K562 (cell line): ENCODE results near the gene CATSPER1. TPM values are rescaled to one million over a fixed set of nuclear protein-coding genes. Genes with fewer than 3 reads are reported as not detected.

Experiments used
- ATAC-seq: fragments of 200-7000 bp; cut with Tn5 transposase; 3 replicates; pipeline ENCODE4 v1.9.1; 2020; ENCODE audit warnings: moderate library complexity
- BruUV-seq: library from RNA; stranded (reverse); fragments of 400-500 nt; replicated peaks from 2 replicates; lab custom pipeline; 2021; lab: Mats Ljungman, UMichigan
- CTCF ChIA-PET: fragments of 300-600 bp; formaldehyde crosslinking; extraction: SDS; loops from one replicate; lab custom pipeline; 2021; ENCODE audit warnings: low intra/inter-chr PET ratio; lab: Yijun Ruan, JAX
- POLR2A ChIA-PET: fragments of 300-600, 350-650 bp; sonication (Branson Sonifier 250); formaldehyde crosslinking; extraction: SDS; loops from one replicate; lab custom pipeline; 2021; ENCODE audit warnings: antibody characterized with exemption, inconsistent platforms; lab: Yijun Ruan, JAX
- DNase-seq, 4 experiments: peaks; one replicate each; pipeline versions ENCODE4 v3.0.0 to v3.0.0-alpha.2; 2011 to 2018; ENCODE audit warnings: low spot score in 3 of 4, mixed read lengths in 3 of 4; ENCODE audit errors: extremely low read depth in 1 of 4
- FAIRE-seq: peaks from 2 replicates; lab custom pipeline; 2011; peaks lifted over from hg19 to GRCh38; lab: Jason Lieb, UNC
- H2AFZ ChIP-seq: 2 replicates; pipeline ENCODE4 v1.6.0; 2011; ENCODE audit warnings: low read depth, low read length, control low read depth, inconsistent platforms
- H3K27ac ChIP-seq: fragments of 200-600 bp; 3 replicates; pipeline ENCODE4 v1.8.0; 2011; ENCODE audit warnings: low read depth, mild to moderate bottlenecking, control low read depth, inconsistent platforms, low read length, moderate library complexity, mixed read lengths; ENCODE audit errors: extremely low read depth
- H3K27me3 ChIP-seq, 2 experiments: fragments of 300-600 bp in 1 of 2; 2 replicates in 1 of 2; 3 replicates in 1 of 2; pipeline versions ENCODE4 v1.6.0 to v1.8.0; 2011; ENCODE audit warnings: inconsistent platforms in 2 of 2, low read length in 2 of 2, mild to moderate bottlenecking in 1 of 2, mixed read lengths in 1 of 2, moderate library complexity in 1 of 2; ENCODE audit not compliant: control insufficient read depth in 2 of 2, insufficient read depth in 2 of 2
- H3K36me3 ChIP-seq: fragments of 300-600 bp; 3 replicates; pipeline ENCODE4 v1.8.0; 2011; ENCODE audit warnings: mild to moderate bottlenecking, low read length, inconsistent platforms; ENCODE audit not compliant: control insufficient read depth, insufficient read depth
- H3K4me1 ChIP-seq, 2 experiments: fragments of 200-600 bp in 1 of 2; replicated peaks in 1 of 2; 2 replicates in 1 of 2; 3 replicates in 1 of 2; pipeline versions ENCODE4 v1.5.1 to v1.8.0; 2011; ENCODE audit warnings: inconsistent platforms in 2 of 2, low read length in 2 of 2, mild to moderate bottlenecking in 1 of 2, mixed read lengths in 1 of 2, moderate library complexity in 1 of 2; ENCODE audit not compliant: control insufficient read depth in 2 of 2, insufficient read depth in 2 of 2
- H3K4me2 ChIP-seq: 2 replicates; pipeline ENCODE4 v1.6.1; 2011; ENCODE audit warnings: low read length, control low read depth, inconsistent platforms, mixed read lengths; ENCODE audit not compliant: insufficient read depth
- H3K4me3 ChIP-seq: fragments of 200-600 bp; sonication (generic), shearing (Covaris generic); 2 replicates; pipeline ENCODE4 v1.5.1; 2016; ENCODE audit warnings: control low read depth, inconsistent platforms
- H3K79me2 ChIP-seq: fragments of 200-600 bp; 3 replicates; pipeline ENCODE4 v1.8.0; 2011; ENCODE audit warnings: low read length, inconsistent platforms; ENCODE audit not compliant: control insufficient read depth, insufficient read depth
- H3K9ac ChIP-seq, 2 experiments: 2 replicates each; pipeline versions ENCODE4 v1.6.0 to v1.6.1; 2011; ENCODE audit warnings: low read depth in 2 of 2, low read length in 2 of 2, control low read depth in 1 of 2, inconsistent platforms in 1 of 2, mild to moderate bottlenecking in 1 of 2, mixed read lengths in 1 of 2; ENCODE audit not compliant: insufficient read depth in 1 of 2
- H3K9me1 ChIP-seq: one replicate; pipeline ENCODE4 v1.6.0; 2011; ENCODE audit warnings: inconsistent platforms, mild to moderate bottlenecking, low read length, moderate library complexity; ENCODE audit not compliant: control insufficient read depth, insufficient read depth
- H3K9me3 ChIP-seq: replicated peaks from 2 replicates; pipeline ENCODE4 v1.5.1; 2011; ENCODE audit warnings: low read depth, low read length, inconsistent platforms; ENCODE audit not compliant: control insufficient read depth, insufficient read depth
- H4K20me1 ChIP-seq: replicated peaks from 2 replicates; pipeline ENCODE4 v1.6.1; 2011; ENCODE audit warnings: low read length, inconsistent platforms, mixed read lengths; ENCODE audit not compliant: control insufficient read depth, insufficient read depth
- PCBP1 ChIP-seq: fragments of 200-400 bp; formaldehyde crosslinking; IDR thresholded peaks from 2 replicates; pipeline ENCODE4 v1.6.1; 2018; ENCODE audit warnings: mild to moderate bottlenecking, low read depth, low read length; ENCODE audit not compliant: poor library complexity, severe bottlenecking
- WGBS: fragments of 100-300 bp; shearing (Covaris generic); methylation state at CpG from one replicate; pipeline ENCODE4 v1.1.6; 2016; ENCODE audit warnings: low coverage, mixed read lengths; ENCODE audit not compliant: insufficient coverage; ENCODE audit errors: missing lambda C conversion rate; 5-methylcytosine and 5-hydroxymethylcytosine counted together
- in situ Hi-C: fragments of 300-500 bp; cut with MboI; formaldehyde crosslinking; loops from 4 replicates; pipeline ENCODE4 v1.15.0; 2018; ENCODE audit warnings: inconsistent platforms, mixed read lengths
- intact Hi-C: fragments of 100-400 bp; cut with micrococcal nuclease; formaldehyde crosslinking; loops from 2 replicates; pipeline ENCODE4 v1.14.2; 2022
- polyA plus RNA-seq, 8 experiments: library from polyadenylated mRNA; depleted of rRNA in 4 of 8; stranded (reverse) in 5 of 8; unstranded in 3 of 8; fragments of >200 nt; fragmentation: Nextera tagmentation in 2 of 8; fragmentation: Illumina TruSeq in 1 of 8; extraction: Ambion mirVana in 2 of 8; extraction: Trizol in 1 of 8; gene quantifications; 2 replicates each; pipeline versions ENCODE4 v1.2.1 to v1.2.3, GENCODE V29; 2011 to 2014; ENCODE audit warnings: inconsistent platforms in 1 of 8, missing spikeins in 1 of 8
- total RNA-seq, 7 experiments: library from RNA; depleted of rRNA in 6 of 7; stranded (reverse); fragments of >200 nt in 6 of 7; fragmentation: Illumina TruSeq in 2 of 7; extraction: Trizol in 2 of 7; gene quantifications; 2 replicates each; pipeline versions ENCODE4 v1.2.1 to v1.2.3, GENCODE V29; 2011 to 2021; ENCODE audit warnings: low replicate concordance in 1 of 7
- TF ChIP-seq, protein P1 (sequence below): sonication (generic); formaldehyde crosslinking; IDR thresholded peaks from 2 replicates; pipeline ENCODE4 v1.8.1; 2023; ENCODE audit warnings: mild to moderate bottlenecking, missing genetic modification reagents

The CATSPER1 gene
- total and polyA plus RNA-seq, 9 of the 15 experiments (the other 6 are each of a cell fraction or from before 2014, with no cell fraction given): 0.21 to 3.3 (median 0.76) TPM

DNA sequence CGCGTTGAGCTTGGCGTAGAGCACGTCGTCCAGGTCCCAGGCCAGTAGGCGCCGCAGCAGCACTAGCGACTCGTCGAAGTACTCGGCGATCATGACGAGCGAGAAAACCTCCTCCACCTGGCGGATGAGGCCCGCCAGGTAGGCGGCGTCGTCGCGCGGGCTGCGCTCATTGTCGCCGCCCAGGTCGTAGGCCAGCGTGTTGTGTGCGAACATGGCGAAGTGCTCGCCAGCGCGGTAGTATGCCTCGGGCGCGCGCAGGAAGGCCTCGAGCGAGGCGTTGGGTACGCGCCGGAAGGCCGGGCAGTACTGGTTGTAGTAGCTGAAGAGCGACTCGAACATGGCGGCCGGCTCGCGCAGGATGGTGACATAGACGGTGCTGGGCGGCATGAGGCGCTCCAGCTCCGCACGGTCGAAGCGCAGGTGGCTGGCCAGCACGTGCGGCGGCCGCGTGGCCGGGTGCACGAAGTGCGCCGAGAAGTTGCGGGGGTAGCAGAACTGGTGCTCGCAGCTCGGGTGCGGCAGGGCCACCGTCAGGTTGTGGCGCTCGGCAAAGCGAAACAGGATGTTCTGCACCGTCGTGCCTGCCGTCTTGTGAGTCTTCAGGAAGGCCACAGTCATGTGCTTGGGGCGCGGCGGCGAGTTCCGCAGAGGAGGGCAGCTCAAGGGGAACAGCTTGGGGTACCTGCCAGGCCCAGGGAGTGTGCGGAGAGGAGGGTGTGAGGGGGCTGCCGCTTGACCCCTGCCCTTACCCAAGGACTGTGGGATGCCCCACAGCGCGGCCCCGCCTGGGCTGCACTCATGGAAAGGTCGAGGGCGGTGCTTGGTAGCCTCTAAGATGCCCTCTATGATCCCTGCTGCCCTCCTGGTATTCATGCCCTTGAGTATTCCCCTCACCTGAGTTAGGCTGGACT lies 17.0 kb upstream of the CATSPER1 start:
- no peak for ATAC-seq
- H3K27ac ChIP-seq: no peak overlapping the region
- FAIRE-seq: no peak
- in situ Hi-C loops (no loop called here), intact Hi-C loops (no loop called here)
- no peak overlapping the region for H3K4me2 ChIP-seq
- POLR2A ChIA-PET: interaction anchor here (0.7 kb wide), 1 partner anchor 8 kb away, joined by 3 read pairs; no protein-coding TSS in a partner anchor
- H3K9ac ChIP-seq: no peak overlapping the region
- H3K36me3 ChIP-seq: no peaks in the 10 kb centered on the region
- peaks cover 0 to 4% of the 10 kb centered on the region in 2 experiments; a peak in 1 of 5 replicates for H3K27me3 ChIP-seq
- no peak overlapping the region for H2AFZ ChIP-seq
- no peak overlapping the region for H3K4me3 ChIP-seq
- TF ChIP-seq, protein P1, sequence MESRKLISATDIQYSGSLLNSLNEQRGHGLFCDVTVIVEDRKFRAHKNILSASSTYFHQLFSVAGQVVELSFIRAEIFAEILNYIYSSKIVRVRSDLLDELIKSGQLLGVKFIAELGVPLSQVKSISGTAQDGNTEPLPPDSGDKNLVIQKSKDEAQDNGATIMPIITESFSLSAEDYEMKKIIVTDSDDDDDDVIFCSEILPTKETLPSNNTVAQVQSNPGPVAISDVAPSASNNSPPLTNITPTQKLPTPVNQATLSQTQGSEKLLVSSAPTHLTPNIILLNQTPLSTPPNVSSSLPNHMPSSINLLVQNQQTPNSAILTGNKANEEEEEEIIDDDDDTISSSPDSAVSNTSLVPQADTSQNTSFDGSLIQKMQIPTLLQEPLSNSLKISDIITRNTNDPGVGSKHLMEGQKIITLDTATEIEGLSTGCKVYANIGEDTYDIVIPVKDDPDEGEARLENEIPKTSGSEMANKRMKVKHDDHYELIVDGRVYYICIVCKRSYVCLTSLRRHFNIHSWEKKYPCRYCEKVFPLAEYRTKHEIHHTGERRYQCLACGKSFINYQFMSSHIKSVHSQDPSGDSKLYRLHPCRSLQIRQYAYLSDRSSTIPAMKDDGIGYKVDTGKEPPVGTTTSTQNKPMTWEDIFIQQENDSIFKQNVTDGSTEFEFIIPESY (CRISPR knock-in tag): peak; percentile 16; the same call in 1 of the 2 replicates
- TF ChIP-seq PCBP1: no peak
- TF ChIP-seq, all 486 proteins: peak for 1
- CTCF ChIA-PET: interaction anchor here (1.9 kb wide), 1 partner anchor 54 kb away, joined by 5 read pairs; no protein-coding TSS in a partner anchor
- Histone ChIP-seq H3K4me1 (peaks cover 0 to 6% of the 10 kb centered on the region in 2 experiments; a peak in 2 of 5 replicates), H3K9me1 (no peaks in the 10 kb centered on the region), H3K79me2 (no peaks in the 10 kb centered on the region), H4K20me1 (no peaks in the 10 kb centered on the region), H3K9me3 (no peaks in the 10 kb centered on the region)
- BruUV-seq: no TSS peak
- no peak for DNase-seq
- 85% methylated on average over 41 of the region's 88 CpGs for WGBS
